Measurements from ENCODE around the gene PLRG1. TPM values are rescaled to one million over a fixed set of nuclear protein-coding genes. Genes with fewer than 3 reads are reported as not detected.

Gene PLRG1
- total and polyA plus RNA-seq, 4 donors: 21.7 to 61.6 (median 52.6) TPM

GRCh38 chr4:154589296-154590197 lies 39.3 kb upstream of the PLRG1 start:
- DNase-seq: no peak
- Histone ChIP-seq H3K27ac (ENCODE audit: low read depth in 1 of 2, low read length in 2 of 2) (no peak overlapping the region), H3K4me3 (ENCODE audit: low read length in 2 of 2) (no peak overlapping the region), H3K36me3 (ENCODE audit: control insufficient read depth in 1 of 2, insufficient read depth in 2 of 2, low read length in 1 of 2) (no peaks in the 10 kb centered on the region), H3K4me1 (ENCODE audit: control insufficient read depth in 1 of 2, insufficient read depth in 2 of 2, low read length in 2 of 2) (no peaks in the 10 kb centered on the region), H3K27me3 (ENCODE audit: control insufficient read depth in 1 of 2, insufficient read depth in 2 of 2, low read length in 1 of 2) (no peaks in the 10 kb centered on the region), H3K9me3 (ENCODE audit: control insufficient read depth, low read length) (no peaks in the 10 kb centered on the region)
- WGBS, 2 donors: 63 to 65% methylated on average over 7 of the region's 7 CpGs
- intact Hi-C loops (cut with DNase I): no loop called here
- ATAC-seq (ENCODE audit: low FRiP score): no peak

GRCh38 chr4:154588198-154588597 lies 38.0 kb upstream of the PLRG1 start:
- Histone ChIP-seq H3K4me3 (ENCODE audit: low read length in 2 of 2) (no peak overlapping the region), H3K4me1 (ENCODE audit: control insufficient read depth in 1 of 2, insufficient read depth in 2 of 2, low read length in 2 of 2) (no peaks in the 10 kb centered on the region), H3K9me3 (ENCODE audit: control insufficient read depth, low read length) (no peaks in the 10 kb centered on the region), H3K36me3 (ENCODE audit: control insufficient read depth in 1 of 2, insufficient read depth in 2 of 2, low read length in 1 of 2) (no peaks in the 10 kb centered on the region), H3K27me3 (ENCODE audit: control insufficient read depth in 1 of 2, insufficient read depth in 2 of 2, low read length in 1 of 2) (no peaks in the 10 kb centered on the region), H3K27ac (ENCODE audit: low read depth in 1 of 2, low read length in 2 of 2) (no peak overlapping the region)
- DNase-seq (no peak), ATAC-seq (ENCODE audit: low FRiP score) (no peak)
- intact Hi-C loops (cut with DNase I): no loop called here
- WGBS, 2 donors: 84 to 86% methylated on average over 2 of the region's 2 CpGs

GRCh38 chr4:154586296-154587033 lies 36.3 kb upstream of the PLRG1 start:
- Histone ChIP-seq H3K4me1 (ENCODE audit: control insufficient read depth in 1 of 2, insufficient read depth in 2 of 2, low read length in 2 of 2) (no peaks in the 10 kb centered on the region), H3K27me3 (ENCODE audit: control insufficient read depth in 1 of 2, insufficient read depth in 2 of 2, low read length in 1 of 2) (no peaks in the 10 kb centered on the region), H3K27ac (ENCODE audit: low read depth in 1 of 2, low read length in 2 of 2) (no peak overlapping the region), H3K9me3 (ENCODE audit: control insufficient read depth, low read length) (no peaks in the 10 kb centered on the region), H3K4me3 (ENCODE audit: low read length in 2 of 2) (no peak overlapping the region), H3K36me3 (ENCODE audit: control insufficient read depth in 1 of 2, insufficient read depth in 2 of 2, low read length in 1 of 2) (no peaks in the 10 kb centered on the region)
- ATAC-seq (ENCODE audit: low FRiP score): no peak
- intact Hi-C loops (cut with DNase I): no loop called here
- WGBS, 2 donors: 88 to 89% methylated on average over 13 of the region's 13 CpGs
- DNase-seq: peak in 1 of 2 donors; percentile 45

- ATAC-seq (ENCODE audit: low FRiP score): no peak
- no peak overlapping the region for H3K4me3 ChIP-seq (ENCODE audit: low read length in 2 of 2)
- intact Hi-C loops (cut with DNase I): no loop called here
- H3K36me3 ChIP-seq (ENCODE audit: control insufficient read depth in 1 of 2, insufficient read depth in 2 of 2, low read length in 1 of 2): no peaks in the 10 kb centered on the region
- no peaks in the 10 kb centered on the region for H3K9me3 ChIP-seq (ENCODE audit: control insufficient read depth, low read length)
- 87 to 89% methylated on average over 10 of the region's 10 CpGs for WGBS, 2 donors
- H3K4me1 ChIP-seq (ENCODE audit: control insufficient read depth in 1 of 2, insufficient read depth in 2 of 2, low read length in 2 of 2): no peaks in the 10 kb centered on the region
- no peaks in the 10 kb centered on the region for H3K27me3 ChIP-seq (ENCODE audit: control insufficient read depth in 1 of 2, insufficient read depth in 2 of 2, low read length in 1 of 2)
- H3K27ac ChIP-seq (ENCODE audit: low read depth in 1 of 2, low read length in 2 of 2): no peak overlapping the region
- DNase-seq: no peak
Measured at GRCh38 chr4:154585369-154586018, 35.3 kb upstream of the PLRG1 start.

- H3K36me3 ChIP-seq (ENCODE audit: control insufficient read depth in 1 of 2, insufficient read depth in 2 of 2, low read length in 1 of 2): no peaks in the 10 kb centered on the region
- H3K4me1 ChIP-seq (ENCODE audit: control insufficient read depth in 1 of 2, insufficient read depth in 2 of 2, low read length in 2 of 2): no peaks in the 10 kb centered on the region
- H3K27me3 ChIP-seq (ENCODE audit: control insufficient read depth in 1 of 2, insufficient read depth in 2 of 2, low read length in 1 of 2): no peaks in the 10 kb centered on the region
- no peaks in the 10 kb centered on the region for H3K9me3 ChIP-seq (ENCODE audit: control insufficient read depth, low read length)
- 85 to 89% methylated on average over 5 of the region's 5 CpGs for WGBS, 2 donors
- ATAC-seq (ENCODE audit: low FRiP score): no peak
- no peak overlapping the region for H3K4me3 ChIP-seq (ENCODE audit: low read length in 2 of 2)
- no peak for DNase-seq
- intact Hi-C loops (cut with DNase I): no loop called here
- no peak overlapping the region for H3K27ac ChIP-seq (ENCODE audit: low read depth in 1 of 2, low read length in 2 of 2)
Measured at GRCh38 chr4:154584259-154584658, 34.1 kb upstream of the PLRG1 start.

- Histone ChIP-seq H3K4me3 (ENCODE audit: low read length in 2 of 2) (no peak overlapping the region), H3K36me3 (ENCODE audit: control insufficient read depth in 1 of 2, insufficient read depth in 2 of 2, low read length in 1 of 2) (no peaks in the 10 kb centered on the region), H3K4me1 (ENCODE audit: control insufficient read depth in 1 of 2, insufficient read depth in 2 of 2, low read length in 2 of 2) (no peaks in the 10 kb centered on the region), H3K27me3 (ENCODE audit: control insufficient read depth in 1 of 2, insufficient read depth in 2 of 2, low read length in 1 of 2) (no peaks in the 10 kb centered on the region), H3K27ac (ENCODE audit: low read depth in 1 of 2, low read length in 2 of 2) (no peak overlapping the region), H3K9me3 (ENCODE audit: control insufficient read depth, low read length) (no peaks in the 10 kb centered on the region)
- no peak for DNase-seq
- ATAC-seq (ENCODE audit: low FRiP score): no peak
- intact Hi-C loops (cut with DNase I): no loop called here
Measured at GRCh38 chr4:154583677-154584076, 33.5 kb upstream of the PLRG1 start.

GRCh38 chr4:154583230-154583629 lies 33.0 kb upstream of the PLRG1 start:
- no peaks in the 10 kb centered on the region for H3K9me3 ChIP-seq (ENCODE audit: control insufficient read depth, low read length)
- H3K27me3 ChIP-seq (ENCODE audit: control insufficient read depth in 1 of 2, insufficient read depth in 2 of 2, low read length in 1 of 2): no peaks in the 10 kb centered on the region
- intact Hi-C loops (cut with DNase I): no loop called here
- H3K36me3 ChIP-seq (ENCODE audit: control insufficient read depth in 1 of 2, insufficient read depth in 2 of 2, low read length in 1 of 2): no peaks in the 10 kb centered on the region
- no peaks in the 10 kb centered on the region for H3K4me1 ChIP-seq (ENCODE audit: control insufficient read depth in 1 of 2, insufficient read depth in 2 of 2, low read length in 2 of 2)
- no peak overlapping the region for H3K4me3 ChIP-seq (ENCODE audit: low read length in 2 of 2)
- WGBS, 2 donors: 76 to 80% methylated on average over 3 of the region's 3 CpGs
- ATAC-seq (ENCODE audit: low FRiP score) (no peak), DNase-seq (no peak)
- no peak overlapping the region for H3K27ac ChIP-seq (ENCODE audit: low read depth in 1 of 2, low read length in 2 of 2)

GRCh38 chr4:154582723-154583122 lies 32.5 kb upstream of the PLRG1 start:
- H3K4me3 ChIP-seq (ENCODE audit: low read length in 2 of 2): no peak overlapping the region
- DNase-seq (no peak), ATAC-seq (ENCODE audit: low FRiP score) (no peak)
- no peaks in the 10 kb centered on the region for H3K9me3 ChIP-seq (ENCODE audit: control insufficient read depth, low read length)
- no peaks in the 10 kb centered on the region for H3K27me3 ChIP-seq (ENCODE audit: control insufficient read depth in 1 of 2, insufficient read depth in 2 of 2, low read length in 1 of 2)
- no peaks in the 10 kb centered on the region for H3K4me1 ChIP-seq (ENCODE audit: control insufficient read depth in 1 of 2, insufficient read depth in 2 of 2, low read length in 2 of 2)
- 20 to 50% methylated on average over 2 of the region's 2 CpGs for WGBS, 2 donors
- intact Hi-C loops (cut with DNase I): no loop called here
- no peak overlapping the region for H3K27ac ChIP-seq (ENCODE audit: low read depth in 1 of 2, low read length in 2 of 2)
- H3K36me3 ChIP-seq (ENCODE audit: control insufficient read depth in 1 of 2, insufficient read depth in 2 of 2, low read length in 1 of 2): no peaks in the 10 kb centered on the region
